ENCODE data around the gene SMG1.

SMG1 gene

DNA sequence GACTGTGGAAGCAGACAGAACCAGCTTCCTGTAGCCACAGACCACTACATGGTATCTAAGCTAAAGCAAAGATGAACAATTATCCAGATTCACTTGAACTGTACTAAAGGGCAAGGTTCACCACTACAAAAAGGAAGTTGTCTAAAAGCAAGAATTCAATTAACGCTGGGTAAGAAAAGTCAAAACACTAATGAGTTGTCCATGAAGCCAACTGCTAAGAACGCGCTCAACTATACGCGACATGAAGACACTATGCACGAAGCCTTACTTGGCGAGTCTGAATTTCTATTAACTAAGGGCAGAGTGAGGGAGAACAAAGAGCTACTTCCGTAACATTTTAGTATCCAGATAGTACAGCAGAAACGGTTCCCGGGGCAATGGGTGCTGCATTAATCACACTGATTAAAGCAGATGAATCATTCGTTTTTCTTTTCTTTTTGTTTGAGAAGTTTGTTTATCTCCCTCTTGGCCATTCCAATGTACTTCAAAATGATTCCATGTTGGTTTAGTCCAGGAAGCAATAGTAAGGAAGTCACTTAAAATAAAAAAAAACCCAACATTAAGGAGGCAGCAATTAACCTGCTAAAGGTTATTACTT, 133.3 kb downstream of the SMG1 start:
- peaks cover 60% of the 10 kb centered on the region for H3K36me3 ChIP-seq (ENCODE audit: low read length)
- peaks cover 15% of the 10 kb centered on the region for H4K20me1 ChIP-seq (ENCODE audit: low read depth, low read length)
- H3K9me2 ChIP-seq (replicated peaks; ENCODE audit: insufficient read depth, low read length), result no peaks in the 10 kb centered on the region
- H3F3A ChIP-seq (ENCODE audit: insufficient read depth), result peaks cover 68% of the 10 kb centered on the region
- no peak overlapping the region for H3K9ac ChIP-seq (ENCODE audit: low read length)
- no peaks in the 10 kb centered on the region for H3K9me3 ChIP-seq (ENCODE audit: insufficient read depth, low read length)
- H3K27ac ChIP-seq (ENCODE audit: low read depth, low read length), result no peak overlapping the region
- no peaks in the 10 kb centered on the region for H3K27me3 ChIP-seq (ENCODE audit: low read length)
- TF ChIP-seq CTCF (IDR thresholded peaks at IDR 0.05; ENCODE audit: insufficient read depth, low read length, poor library complexity, severe bottlenecking), result no peak
- TF ChIP-seq EZH2phosphoT487 (conservative IDR thresholded peaks at IDR 0.05; ENCODE audit: low read length), result no peak
- H3K4me3 ChIP-seq (ENCODE audit: insufficient read depth, low read length, poor library complexity, severe bottlenecking), result no peak overlapping the region
- peaks cover 41% of the 10 kb centered on the region for H3K79me2 ChIP-seq (ENCODE audit: insufficient read depth, low read length)
- no peak overlapping the region for H3K4me2 ChIP-seq (ENCODE audit: low read depth, low read length, poor library complexity, severe bottlenecking)
- H2AFZ ChIP-seq (ENCODE audit: low read depth, low read length, severe bottlenecking), result no peak overlapping the region

DNA sequence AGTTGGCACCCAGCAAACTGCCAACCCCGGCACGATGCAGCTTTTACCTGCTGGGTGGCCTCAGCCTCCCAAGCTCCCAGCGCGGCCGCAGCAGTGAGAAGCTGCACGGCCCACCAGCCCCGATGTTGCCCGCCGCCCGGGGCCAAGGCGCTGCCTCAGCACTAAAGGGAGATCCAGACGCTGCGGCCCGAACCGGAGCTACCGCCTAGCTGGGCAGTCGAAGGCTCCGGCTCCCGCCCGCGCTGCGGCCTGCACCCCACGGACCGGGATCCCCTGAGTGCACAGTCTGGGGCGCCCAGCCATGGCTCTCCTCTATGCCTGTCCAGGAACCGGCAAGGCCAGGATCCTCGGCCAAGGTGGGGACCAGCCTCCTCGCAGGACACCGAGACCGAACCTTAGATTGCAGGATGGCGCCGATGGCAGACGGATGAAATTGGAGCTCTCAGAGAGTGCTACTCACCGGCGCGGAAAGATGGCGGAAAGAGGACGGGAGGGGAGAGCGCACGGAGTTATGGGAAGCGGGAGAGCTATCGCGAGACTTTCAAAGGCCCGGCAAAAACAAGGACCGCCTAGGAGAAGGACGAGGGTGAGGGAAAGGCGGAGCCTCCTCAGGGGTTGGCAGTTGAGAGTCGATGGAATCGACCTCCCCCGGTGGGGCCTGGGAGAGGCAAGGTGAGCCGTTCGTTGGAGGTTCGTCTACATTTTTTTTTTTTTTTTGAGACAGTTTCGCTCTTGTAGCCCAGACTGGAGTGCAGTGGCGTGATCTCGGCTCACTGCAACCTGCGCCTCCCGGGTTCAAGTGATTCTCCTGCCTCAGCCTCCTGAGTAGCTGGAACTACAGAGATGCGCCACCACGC, 136.1 kb downstream of the SMG1 start, which contains the start of gene RPS15A:
RPS15A (minus strand) TSS at position 485 of the 857 bp plus-strand sequence. CDS start 1,221 bp downstream, outside the sequence.
- Histone ChIP-seq H3K36me3 (ENCODE audit: low read length) (peaks cover 59% of the 10 kb centered on the region), H3K4me3 (ENCODE audit: insufficient read depth, low read length, poor library complexity, severe bottlenecking) (peak within 1 kb of the TSS; percentile 91), H3K9me2 (replicated peaks; ENCODE audit: insufficient read depth, low read length) (no peaks in the 10 kb centered on the region), H3K9me3 (ENCODE audit: insufficient read depth, low read length) (no peaks in the 10 kb centered on the region), H4K20me1 (ENCODE audit: low read depth, low read length) (peaks cover 42% of the 10 kb centered on the region), H3K27ac (ENCODE audit: low read depth, low read length) (peak within 1 kb of the TSS; percentile 80), H3K27me3 (ENCODE audit: low read length) (no peaks in the 10 kb centered on the region), H3F3A (ENCODE audit: insufficient read depth) (peaks cover 54% of the 10 kb centered on the region), H3K9ac (ENCODE audit: low read length) (peak within 1 kb of the TSS; percentile 95), H3K79me2 (ENCODE audit: insufficient read depth, low read length) (peaks cover 51% of the 10 kb centered on the region), H2AFZ (ENCODE audit: low read depth, low read length, severe bottlenecking) (peak within 1 kb of the TSS; percentile 37), H3K4me2 (ENCODE audit: low read depth, low read length, poor library complexity, severe bottlenecking) (peak within 1 kb of the TSS; percentile 72)
- no peak for TF ChIP-seq EZH2phosphoT487 (conservative IDR thresholded peaks at IDR 0.05; ENCODE audit: low read length)
- TF ChIP-seq CTCF (IDR thresholded peaks at IDR 0.05; ENCODE audit: insufficient read depth, low read length, poor library complexity, severe bottlenecking), result no peak

DNA sequence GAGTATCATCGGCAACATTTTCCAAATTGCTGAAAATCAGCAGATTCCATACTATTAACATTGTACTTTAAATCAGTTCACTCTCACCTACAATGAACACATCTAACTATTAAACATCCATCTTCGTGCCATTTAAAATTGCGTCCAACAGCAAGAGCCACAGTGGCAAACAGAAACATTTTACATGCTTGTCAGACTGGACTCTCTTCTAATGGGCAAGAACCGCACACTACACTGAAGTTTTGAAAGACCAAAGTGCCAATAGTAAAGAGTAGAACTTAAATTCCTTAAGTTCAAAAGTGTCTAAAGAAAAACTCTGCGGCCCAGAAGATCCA, 136.7 kb downstream of the SMG1 start:
- Histone ChIP-seq H3K27ac (ENCODE audit: low read depth, low read length) (peak overlapping the region; percentile 80), H3K9me3 (ENCODE audit: insufficient read depth, low read length) (no peaks in the 10 kb centered on the region), H3K4me3 (ENCODE audit: insufficient read depth, low read length, poor library complexity, severe bottlenecking) (peak overlapping the region; percentile 91), H3K79me2 (ENCODE audit: insufficient read depth, low read length) (peaks cover 57% of the 10 kb centered on the region), H2AFZ (ENCODE audit: low read depth, low read length, severe bottlenecking) (no peak overlapping the region), H3F3A (ENCODE audit: insufficient read depth) (peaks cover 58% of the 10 kb centered on the region), H3K9ac (ENCODE audit: low read length) (peak overlapping the region; percentile 95), H3K9me2 (replicated peaks; ENCODE audit: insufficient read depth, low read length) (no peaks in the 10 kb centered on the region), H3K4me2 (ENCODE audit: low read depth, low read length, poor library complexity, severe bottlenecking) (peak overlapping the region; percentile 72), H3K27me3 (ENCODE audit: low read length) (no peaks in the 10 kb centered on the region), H4K20me1 (ENCODE audit: low read depth, low read length) (peaks cover 48% of the 10 kb centered on the region), H3K36me3 (ENCODE audit: low read length) (peaks cover 54% of the 10 kb centered on the region)
- no peak for TF ChIP-seq CTCF (IDR thresholded peaks at IDR 0.05; ENCODE audit: insufficient read depth, low read length, poor library complexity, severe bottlenecking)
- TF ChIP-seq EZH2phosphoT487 (conservative IDR thresholded peaks at IDR 0.05; ENCODE audit: low read length), result no peak

Data from SU-DHL-6 (cell line).